Loucy (cell line): ENCODE data around the gene IMP3.

ENCODE experiments used
- H2AFZ ChIP-seq: fragments of 200-600 bp; sonication (generic); 2 replicates; pipeline ENCODE4 v1.6.0; 2016; ENCODE audit warnings: antibody characterized with exemption, mild to moderate bottlenecking, low read length, moderate library complexity
- H3F3A ChIP-seq: fragments of 200-600 bp; 2 replicates; pipeline ENCODE4 v1.6.0; 2016; ENCODE audit warnings: antibody characterized with exemption, low read depth, mild to moderate bottlenecking
- H3K27me3 ChIP-seq: fragments of 200-600 bp; sonication (generic); 2 replicates; pipeline ENCODE4 v1.6.1; 2014; ENCODE audit warnings: low read length, mild to moderate bottlenecking; ENCODE audit not compliant: insufficient read depth, poor library complexity, severe bottlenecking
- H3K36me3 ChIP-seq: fragments of 200-600 bp; sonication (generic); 2 replicates; pipeline ENCODE4 v1.6.1; 2016; ENCODE audit warnings: low read length; ENCODE audit not compliant: insufficient read depth
- H3K4me1 ChIP-seq: fragments of 200-600 bp; sonication (generic); 2 replicates; pipeline ENCODE4 v1.5.1; 2014; ENCODE audit warnings: low read length, mild to moderate bottlenecking; ENCODE audit not compliant: insufficient read depth, poor library complexity, severe bottlenecking
- H3K4me2 ChIP-seq: fragments of 200-600 bp; sonication (generic); 2 replicates; pipeline ENCODE4 v1.6.0; 2014; ENCODE audit warnings: antibody characterized with exemption, low read length, low read depth, mild to moderate bottlenecking; ENCODE audit not compliant: poor library complexity, severe bottlenecking
- H3K4me3 ChIP-seq: fragments of 200-600 bp; sonication (generic); 2 replicates; pipeline ENCODE4 v1.5.1; 2014; ENCODE audit warnings: low read length, mild to moderate bottlenecking, mixed read lengths; ENCODE audit not compliant: poor library complexity, severe bottlenecking
- H3K79me2 ChIP-seq: fragments of 200-600 bp; sonication (generic); 2 replicates; pipeline ENCODE4 v1.6.1; 2014; ENCODE audit warnings: low read length; ENCODE audit not compliant: insufficient read depth
- H3K9ac ChIP-seq: fragments of 200-600 bp; sonication (generic); 2 replicates; pipeline ENCODE4 v1.6.0; 2014; ENCODE audit warnings: mild to moderate bottlenecking, low read depth, low read length, moderate library complexity; ENCODE audit not compliant: poor library complexity, severe bottlenecking
- H3K9me2 ChIP-seq: fragments of 200-600 bp; sonication (generic); replicated peaks from 2 replicates; pipeline ENCODE4 v1.6.1; 2016; ENCODE audit warnings: low read depth, low read length, mixed read lengths
- H3K9me3 ChIP-seq: fragments of 200-600 bp; sonication (generic); 2 replicates; pipeline ENCODE4 v1.6.1; 2014; ENCODE audit warnings: mild to moderate bottlenecking, antibody characterized with exemption, low read length, low read depth; ENCODE audit not compliant: insufficient read depth
- H4K20me1 ChIP-seq: fragments of 200-600 bp; sonication (generic); 2 replicates; pipeline ENCODE4 v1.6.0; 2014; ENCODE audit warnings: antibody characterized with exemption, low read length, mild to moderate bottlenecking; ENCODE audit not compliant: insufficient read depth, poor library complexity, severe bottlenecking
- EZH2phosphoT487 ChIP-seq: fragments of 200-600 bp; IDR thresholded peaks from 2 replicates; pipeline ENCODE4 v1.6.1; 2018; ENCODE audit warnings: antibody characterized with exemption, mild to moderate bottlenecking, moderate library complexity, borderline replicate concordance
- TF ChIP-seq, protein P1 (sequence below): fragments of 200-600 bp; sonication (generic); conservative IDR thresholded peaks from 2 replicates; pipeline ENCODE4 v1.5.1; 2014; ENCODE audit warnings: mild to moderate bottlenecking, antibody characterized with exemption, low read length

Gene IMP3

DNA sequence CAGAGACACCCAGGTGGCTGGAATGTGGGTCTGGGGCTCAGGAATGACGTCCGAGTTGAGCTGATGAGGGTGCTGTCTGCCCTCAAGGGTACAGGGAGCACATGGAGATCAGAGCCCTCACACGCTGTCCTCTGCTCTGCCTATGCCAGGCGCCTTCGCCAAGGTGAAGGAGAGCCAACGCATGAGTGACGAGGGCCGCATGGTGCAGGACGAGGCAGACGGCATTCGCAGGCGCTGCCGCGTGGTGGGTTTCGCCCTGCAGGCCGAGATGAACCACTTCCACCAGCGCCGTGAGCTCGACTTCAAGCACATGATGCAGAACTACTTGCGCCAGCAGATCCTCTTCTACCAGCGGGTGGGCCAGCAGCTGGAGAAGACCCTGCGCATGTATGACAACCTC lies 16.8 kb upstream of the IMP3 start:
- Histone ChIP-seq H3K79me2 (peaks cover 19% of the 10 kb centered on the region; the same call in 1 of the 2 replicates), H2AFZ (no peak overlapping the region), H3K4me2 (no peak overlapping the region), H3K9me2 (no peaks in the 10 kb centered on the region), H4K20me1 (no peaks in the 10 kb centered on the region), H3K9ac (no peak overlapping the region), H3K4me3 (no peak overlapping the region), H3K9me3 (no peaks in the 10 kb centered on the region), H3K27me3 (no peaks in the 10 kb centered on the region), H3F3A (no peaks in the 10 kb centered on the region), H3K36me3 (no peaks in the 10 kb centered on the region), H3K4me1 (peaks cover 16% of the 10 kb centered on the region)
- TF ChIP-seq EZH2phosphoT487, result no peak
- TF ChIP-seq, protein P1, sequence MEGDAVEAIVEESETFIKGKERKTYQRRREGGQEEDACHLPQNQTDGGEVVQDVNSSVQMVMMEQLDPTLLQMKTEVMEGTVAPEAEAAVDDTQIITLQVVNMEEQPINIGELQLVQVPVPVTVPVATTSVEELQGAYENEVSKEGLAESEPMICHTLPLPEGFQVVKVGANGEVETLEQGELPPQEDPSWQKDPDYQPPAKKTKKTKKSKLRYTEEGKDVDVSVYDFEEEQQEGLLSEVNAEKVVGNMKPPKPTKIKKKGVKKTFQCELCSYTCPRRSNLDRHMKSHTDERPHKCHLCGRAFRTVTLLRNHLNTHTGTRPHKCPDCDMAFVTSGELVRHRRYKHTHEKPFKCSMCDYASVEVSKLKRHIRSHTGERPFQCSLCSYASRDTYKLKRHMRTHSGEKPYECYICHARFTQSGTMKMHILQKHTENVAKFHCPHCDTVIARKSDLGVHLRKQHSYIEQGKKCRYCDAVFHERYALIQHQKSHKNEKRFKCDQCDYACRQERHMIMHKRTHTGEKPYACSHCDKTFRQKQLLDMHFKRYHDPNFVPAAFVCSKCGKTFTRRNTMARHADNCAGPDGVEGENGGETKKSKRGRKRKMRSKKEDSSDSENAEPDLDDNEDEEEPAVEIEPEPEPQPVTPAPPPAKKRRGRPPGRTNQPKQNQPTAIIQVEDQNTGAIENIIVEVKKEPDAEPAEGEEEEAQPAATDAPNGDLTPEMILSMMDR, result no peak

DNA sequence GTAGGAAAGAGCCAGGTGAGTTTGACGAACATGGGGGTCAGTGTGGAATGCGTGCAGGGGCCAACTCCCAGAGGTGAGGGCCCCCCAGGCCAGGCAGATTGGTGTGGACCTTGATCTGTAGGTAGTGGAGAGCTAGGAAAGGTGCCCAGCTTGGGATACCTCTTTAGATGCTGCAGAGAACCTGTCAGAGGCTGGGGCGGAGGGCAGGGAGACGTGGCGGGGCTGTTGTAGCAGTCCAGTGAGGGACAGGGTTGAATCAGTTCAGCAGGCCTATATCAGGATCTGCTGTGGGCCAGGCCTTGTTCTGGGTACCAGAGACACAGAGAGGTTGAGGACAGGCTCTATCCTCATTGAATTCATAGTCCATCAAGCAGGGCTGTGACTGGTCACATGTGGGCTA lies 16.3 kb upstream of the IMP3 start:
- H3K9me2 ChIP-seq, result no peaks in the 10 kb centered on the region
- H3K4me3 ChIP-seq, result no peak overlapping the region
- no peaks in the 10 kb centered on the region for H3K36me3 ChIP-seq
- H3K79me2 ChIP-seq, result peaks cover 19% of the 10 kb centered on the region; the same call in 1 of the 2 replicates
- no peaks in the 10 kb centered on the region for H3K27me3 ChIP-seq
- peaks cover 21% of the 10 kb centered on the region for H3K4me1 ChIP-seq
- no peaks in the 10 kb centered on the region for H3F3A ChIP-seq
- no peaks in the 10 kb centered on the region for H3K9me3 ChIP-seq
- no peak overlapping the region for H3K9ac ChIP-seq
- H2AFZ ChIP-seq, result no peak overlapping the region
- H4K20me1 ChIP-seq, result no peaks in the 10 kb centered on the region
- H3K4me2 ChIP-seq, result no peak overlapping the region
- TF ChIP-seq, protein P1, result no peak
- no peak for TF ChIP-seq EZH2phosphoT487

DNA sequence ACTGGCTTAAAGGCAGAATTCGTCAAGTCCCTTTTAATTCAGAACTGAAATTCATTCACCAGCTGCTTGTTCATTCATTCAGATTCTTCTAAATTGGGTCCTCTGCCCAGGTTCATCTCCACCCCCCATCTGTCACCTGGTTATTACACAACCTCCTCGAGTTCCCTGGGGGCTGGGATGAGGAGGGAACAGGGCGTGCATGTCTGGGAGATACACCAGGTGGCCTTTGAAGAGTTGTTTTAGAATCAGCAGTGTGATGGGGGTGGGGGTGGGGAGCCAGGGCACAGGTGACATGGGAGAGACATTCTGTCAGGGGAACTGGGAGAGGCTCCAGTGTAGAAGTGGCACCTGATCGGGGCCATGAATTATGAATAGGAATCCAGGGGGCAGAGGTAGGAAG lies 15.9 kb upstream of the IMP3 start:
- Histone ChIP-seq H3K9me2 (no peaks in the 10 kb centered on the region), H3K4me2 (no peak overlapping the region), H4K20me1 (no peaks in the 10 kb centered on the region), H3K27me3 (no peaks in the 10 kb centered on the region), H3K4me3 (no peak overlapping the region), H3K9ac (no peak overlapping the region), H3K36me3 (no peaks in the 10 kb centered on the region), H3K79me2 (peaks cover 19% of the 10 kb centered on the region; the same call in 1 of the 2 replicates), H2AFZ (no peak overlapping the region), H3K9me3 (no peaks in the 10 kb centered on the region), H3K4me1 (peaks cover 25% of the 10 kb centered on the region), H3F3A (no peaks in the 10 kb centered on the region)
- TF ChIP-seq, protein P1, result no peak
- no peak for TF ChIP-seq EZH2phosphoT487
